Middle frontal gyrus (tissue), 1 donor: Measurements from ENCODE around the gene UTS2B.

Source experiments
- DNase-seq: peaks from one replicate; pipeline ENCODE4 v3.0.0-alpha.2; 2015; ENCODE audit warnings: low spot score; ENCODE audit errors: extremely low spot score

UTS2B gene

DNA sequence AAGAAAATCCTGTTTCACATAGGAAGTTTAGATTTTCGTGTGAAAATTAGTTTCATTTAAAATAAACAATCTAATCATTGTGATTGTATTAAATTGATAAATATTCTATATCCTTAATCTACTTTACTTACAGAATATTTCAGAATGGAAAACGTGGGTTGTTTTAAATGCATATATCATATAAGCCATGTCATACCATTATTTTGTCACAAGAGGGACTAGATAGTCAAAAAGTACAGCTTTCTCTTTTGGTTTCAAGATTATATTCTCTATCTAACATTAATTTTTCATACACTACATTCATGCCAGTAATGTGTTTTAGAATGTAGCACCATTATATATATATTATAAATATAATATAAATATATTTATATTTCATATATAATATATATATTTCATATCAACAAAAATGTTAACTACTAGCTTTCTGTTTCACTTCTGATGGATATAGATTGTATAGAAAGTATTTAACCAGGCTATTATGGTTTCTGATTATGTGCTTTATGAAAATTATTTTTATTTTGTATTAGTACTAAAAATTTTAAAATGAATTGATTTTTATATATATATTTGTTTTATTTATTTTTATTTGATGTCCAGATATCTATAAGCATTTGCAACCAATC lies 86.0 kb downstream of the UTS2B start:
- DNase-seq: no peak

- DNase-seq: no peak
Observed at GRCh38 chr3:191240486-191240885, 89.8 kb downstream of the UTS2B start.

GRCh38 chr3:191239407-191240031 lies 90.8 kb downstream of the UTS2B start:
- no peak for DNase-seq

DNA sequence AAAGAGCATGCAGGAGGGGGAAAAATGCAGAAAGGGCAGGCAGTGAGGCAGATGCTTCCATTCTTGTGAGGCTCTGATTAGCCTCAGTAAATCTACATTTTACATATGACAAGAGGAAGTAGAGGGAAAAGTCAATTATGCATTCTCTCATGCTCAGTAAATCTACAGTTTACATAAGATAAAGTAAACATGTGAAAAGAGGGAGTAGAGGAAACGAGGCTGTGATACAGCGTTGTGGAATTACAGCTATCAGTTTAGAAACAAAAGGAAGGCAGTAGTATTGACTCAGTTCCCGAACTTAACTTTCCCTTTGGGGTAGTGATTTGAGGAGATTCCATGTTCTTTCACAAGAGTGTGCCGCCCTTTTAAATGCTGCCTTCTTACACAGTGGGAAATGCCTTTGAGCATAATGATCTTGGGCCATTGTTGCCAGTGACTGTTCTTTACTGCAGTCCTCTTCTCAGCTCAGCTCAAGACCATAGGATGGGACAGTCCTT lies 92.0 kb downstream of the UTS2B start:
- no peak for DNase-seq

DNA sequence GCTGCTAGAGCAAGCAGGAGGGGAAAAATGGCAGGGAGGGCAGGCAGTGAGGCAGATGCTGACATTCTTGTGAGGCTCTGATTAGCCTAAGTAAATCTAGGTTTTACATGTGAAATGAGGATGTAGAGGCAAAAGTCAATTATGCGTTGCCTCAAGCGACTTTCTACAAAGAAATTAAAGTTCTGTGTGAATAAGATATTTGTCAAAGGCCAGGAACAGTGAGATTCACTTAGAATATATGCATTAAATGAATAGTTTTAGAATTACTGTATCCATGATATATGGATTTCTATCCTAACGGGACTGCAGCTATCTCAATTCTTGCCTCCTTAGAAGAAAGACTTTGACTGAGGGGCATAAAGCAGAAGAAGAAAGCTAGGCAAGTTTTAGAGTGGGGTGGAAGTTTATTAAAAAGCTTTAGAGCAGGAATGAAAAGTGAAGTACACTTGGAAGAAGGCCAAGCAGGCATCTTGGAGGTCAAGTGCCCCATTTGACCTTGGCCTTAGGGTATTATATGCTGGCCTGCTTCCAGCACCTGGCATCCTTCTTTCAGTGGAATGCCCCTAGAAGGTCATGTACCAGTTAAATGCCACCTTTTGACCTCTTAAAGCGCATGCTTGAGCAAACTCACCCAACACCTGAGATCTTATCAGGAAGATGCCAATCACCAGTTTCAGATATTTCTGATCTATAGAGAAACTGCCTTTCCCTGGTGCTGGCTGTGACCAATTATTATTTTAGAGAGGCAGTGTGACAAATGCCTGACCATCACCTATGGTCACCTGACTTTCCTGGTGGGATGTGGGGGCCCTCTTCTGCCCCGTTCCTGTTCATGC lies 93.1 kb downstream of the UTS2B start:
- DNase-seq: no peak

GRCh38 chr3:191236646-191237045 lies 93.7 kb downstream of the UTS2B start:
- no peak for DNase-seq

DNA sequence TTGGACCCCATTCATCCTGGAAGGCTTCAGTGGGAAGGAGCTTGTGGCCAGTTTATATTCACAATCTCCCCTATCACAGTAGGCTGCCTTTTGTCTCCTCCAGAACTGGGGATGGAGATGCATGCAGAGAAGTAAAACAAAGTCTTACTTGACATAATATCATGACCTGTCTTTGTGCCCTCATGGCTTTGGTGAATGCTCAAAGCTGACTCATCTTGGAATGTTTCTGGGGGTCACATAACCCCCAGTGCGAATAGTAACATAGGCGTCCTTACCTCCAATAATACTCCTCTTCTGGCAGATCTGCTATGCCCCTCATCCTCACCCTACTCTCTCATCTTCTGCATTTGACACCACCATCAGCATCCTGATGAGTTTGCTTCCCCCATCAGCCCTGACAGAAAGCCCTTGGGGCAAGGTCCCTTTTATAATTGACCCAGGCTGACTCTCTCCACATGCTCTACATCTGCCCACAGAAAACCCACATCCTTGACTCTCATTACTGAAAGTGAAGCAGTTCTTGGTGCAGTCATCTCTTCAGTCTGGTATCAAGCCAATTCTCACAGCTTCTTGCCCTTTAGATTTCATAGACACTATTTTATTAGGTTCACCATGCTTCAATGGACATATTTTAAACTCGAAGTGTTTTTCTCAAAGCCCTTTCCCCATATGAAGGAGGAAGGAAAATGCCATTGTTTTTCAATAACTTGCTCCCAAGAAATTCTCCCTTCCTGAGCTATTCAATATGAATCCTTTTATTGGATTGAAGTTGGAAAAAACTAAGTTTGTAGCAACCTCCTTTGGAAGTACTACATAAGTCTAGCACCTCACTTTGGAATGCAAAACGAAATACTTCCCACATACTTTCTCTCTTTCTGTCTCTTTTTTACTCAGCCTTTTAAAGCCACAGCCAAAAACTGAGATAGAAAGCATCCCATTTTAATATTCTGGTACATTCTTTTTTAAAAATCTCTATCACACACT lies 94.7 kb downstream of the UTS2B start:
- DNase-seq: no peak

DNA sequence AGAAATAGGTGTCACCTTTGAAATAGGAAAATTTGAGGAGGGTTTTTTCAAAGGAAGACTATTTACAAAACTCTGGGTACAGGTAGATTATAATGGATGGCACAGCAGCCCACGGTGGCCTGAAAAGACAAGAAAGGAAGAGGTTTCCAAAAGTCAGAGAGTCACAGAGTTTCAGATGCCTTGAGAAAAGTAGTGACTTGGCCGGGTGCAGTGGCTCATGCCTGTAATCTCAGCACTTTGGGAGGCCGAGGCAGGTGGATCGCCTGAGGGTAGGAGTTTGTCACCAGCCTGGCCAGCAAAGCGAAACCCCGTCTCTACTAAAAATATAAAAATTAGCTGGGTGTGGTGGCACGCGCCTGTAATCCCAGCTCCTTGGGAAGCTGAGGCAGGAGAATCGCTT lies 96.1 kb downstream of the UTS2B start:
- no peak for DNase-seq

GRCh38 chr3:191227541-191227940 lies 102.8 kb downstream of the UTS2B start:
- no peak for DNase-seq

DNA sequence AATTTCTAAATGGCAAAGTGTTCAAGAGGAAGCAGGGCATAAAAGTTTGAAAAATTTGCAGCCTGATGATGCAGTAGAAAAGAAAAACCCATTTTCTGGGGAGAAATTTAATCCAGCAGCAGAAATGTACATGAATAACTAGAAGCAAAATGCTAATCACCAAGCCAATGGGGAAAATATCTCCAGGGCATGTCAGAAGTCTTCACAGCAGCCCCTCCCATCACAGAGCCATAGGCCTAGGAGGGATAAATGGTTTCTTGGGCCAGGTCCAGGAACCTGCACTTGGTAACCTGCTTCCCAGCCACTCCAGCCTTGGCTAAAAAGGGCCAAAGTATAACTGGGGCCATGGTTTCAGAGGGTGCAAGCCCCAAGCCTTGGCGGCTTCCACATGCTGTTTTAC lies 108.7 kb downstream of the UTS2B start:
- DNase-seq: no peak

GRCh38 chr3:191220908-191221307 lies 109.4 kb downstream of the UTS2B start:
- no peak for DNase-seq

DNA sequence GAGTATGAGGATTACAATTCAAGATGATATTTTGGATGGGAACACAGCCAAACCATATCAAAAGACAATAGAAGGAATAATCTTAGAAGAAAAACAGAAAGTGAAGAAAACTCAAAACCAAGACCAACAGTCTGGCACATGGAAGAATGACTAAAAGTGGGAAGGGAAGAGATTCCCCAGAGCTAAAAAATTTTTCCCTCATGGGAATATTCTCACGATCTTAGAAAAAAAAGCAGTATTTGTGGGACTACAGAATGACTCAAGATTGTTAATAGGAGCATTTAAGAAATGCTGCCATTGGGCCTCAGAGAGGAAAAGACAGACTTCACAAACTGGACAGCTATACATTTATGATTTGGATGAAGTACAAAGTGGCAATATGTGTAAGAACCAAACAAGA lies 113.0 kb downstream of the UTS2B start:
- no peak for DNase-seq
